Fibroblast of lung (primary cell): ENCODE measurements around the gene TRPT1.

Experiments
- EZH2 ChIP-seq: IDR thresholded peaks from 2 replicates; pipeline ENCODE4 v1.5.1; 2012; ENCODE audit warnings: low read length, control low read depth, mild to moderate bottlenecking; ENCODE audit errors: missing control alignments
- TF ChIP-seq, protein P1 (sequence below), 2 donors: IDR thresholded peaks in 1 of 2; conservative IDR thresholded peaks in 1 of 2; 1 replicate in 1 of 2; 2 replicates in 1 of 2; pipeline ENCODE4 v1.5.1; 2011 to 2012; ENCODE audit warnings: low read length in 2 of 2, control low read depth in 1 of 2, inconsistent platforms in 1 of 2, low read depth in 1 of 2, mild to moderate bottlenecking in 1 of 2

DNA sequence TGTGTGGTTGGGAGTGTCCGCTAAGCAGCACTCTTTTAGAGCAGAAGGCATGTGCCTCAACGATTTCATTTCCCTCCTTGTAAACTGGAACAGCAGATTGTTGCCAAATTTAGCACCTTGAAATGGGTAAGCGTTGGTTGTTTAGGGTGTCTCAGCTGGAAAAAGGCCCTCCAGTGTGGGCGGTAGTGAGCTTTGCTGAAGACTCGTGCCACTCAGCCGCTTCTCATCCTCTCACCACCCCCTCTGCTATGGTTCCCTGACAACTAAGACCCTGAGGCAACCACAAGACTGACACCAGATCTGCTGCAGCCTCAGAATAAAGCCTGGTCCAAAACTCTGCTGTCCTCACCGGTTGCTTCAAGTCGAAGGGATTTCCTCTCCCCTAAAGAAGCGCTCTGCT lies 29.4 kb downstream of the TRPT1 start:
- TF ChIP-seq, protein P1, sequence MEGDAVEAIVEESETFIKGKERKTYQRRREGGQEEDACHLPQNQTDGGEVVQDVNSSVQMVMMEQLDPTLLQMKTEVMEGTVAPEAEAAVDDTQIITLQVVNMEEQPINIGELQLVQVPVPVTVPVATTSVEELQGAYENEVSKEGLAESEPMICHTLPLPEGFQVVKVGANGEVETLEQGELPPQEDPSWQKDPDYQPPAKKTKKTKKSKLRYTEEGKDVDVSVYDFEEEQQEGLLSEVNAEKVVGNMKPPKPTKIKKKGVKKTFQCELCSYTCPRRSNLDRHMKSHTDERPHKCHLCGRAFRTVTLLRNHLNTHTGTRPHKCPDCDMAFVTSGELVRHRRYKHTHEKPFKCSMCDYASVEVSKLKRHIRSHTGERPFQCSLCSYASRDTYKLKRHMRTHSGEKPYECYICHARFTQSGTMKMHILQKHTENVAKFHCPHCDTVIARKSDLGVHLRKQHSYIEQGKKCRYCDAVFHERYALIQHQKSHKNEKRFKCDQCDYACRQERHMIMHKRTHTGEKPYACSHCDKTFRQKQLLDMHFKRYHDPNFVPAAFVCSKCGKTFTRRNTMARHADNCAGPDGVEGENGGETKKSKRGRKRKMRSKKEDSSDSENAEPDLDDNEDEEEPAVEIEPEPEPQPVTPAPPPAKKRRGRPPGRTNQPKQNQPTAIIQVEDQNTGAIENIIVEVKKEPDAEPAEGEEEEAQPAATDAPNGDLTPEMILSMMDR (conservative IDR thresholded peaks at IDR 0.05 in 1 of 2, IDR thresholded peaks at IDR 0.05 in 1 of 2; ENCODE audit: low read depth in 1 of 2, low read length in 2 of 2) = no peak
- no peak for TF ChIP-seq EZH2
